ENCODE results near the gene CMSS1.
A peak's percentile ranks its signal among the peaks of the same experiment; 100 is the strongest.

The CMSS1 gene

DNA sequence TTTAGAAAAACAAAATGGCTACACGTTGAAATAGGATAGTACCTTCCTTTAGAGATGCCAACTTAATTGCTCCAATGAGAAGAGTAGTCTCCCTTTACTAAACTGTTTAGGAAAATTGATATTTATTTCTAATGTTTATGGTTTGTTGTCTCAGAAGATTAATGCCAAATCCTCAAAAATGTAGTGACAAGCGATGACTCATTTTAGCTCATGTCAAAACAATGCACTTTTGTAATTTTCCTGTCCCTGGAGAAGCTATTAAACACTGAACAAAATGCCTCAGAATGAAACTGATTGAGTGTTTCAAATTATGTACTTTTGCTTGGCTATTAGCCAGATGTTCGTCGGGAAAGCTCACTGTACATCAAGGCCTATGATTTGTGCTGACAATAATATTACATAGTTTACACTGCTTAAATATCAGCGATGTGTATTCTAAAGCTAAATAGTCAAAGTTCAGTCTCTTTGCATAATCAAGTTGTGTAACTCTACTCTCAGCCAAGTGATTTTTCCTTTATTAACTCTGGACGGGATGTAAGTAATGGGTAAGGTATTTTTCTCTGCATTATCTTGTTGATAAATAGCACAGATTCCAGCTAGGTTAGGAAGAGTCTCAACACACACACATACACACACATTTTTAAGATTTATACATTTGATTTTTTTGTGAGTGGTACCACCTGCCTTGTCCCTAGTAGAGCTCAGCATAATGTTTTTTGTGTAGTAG is 83.7 kb downstream of the CMSS1 start:
- H3K4me1 ChIP-seq (ENCODE audit: control insufficient read depth, insufficient read depth, low read length, unreplicated experiment) = peaks cover 70% of the 10 kb centered on the region
- no peaks in the 10 kb centered on the region for H3K36me3 ChIP-seq (ENCODE audit: insufficient read depth, low read length)
- H3K79me2 ChIP-seq (ENCODE audit: control insufficient read depth, insufficient read depth, low read length, unreplicated experiment) = peaks cover 13% of the 10 kb centered on the region
- H3K27me3 ChIP-seq (ENCODE audit: insufficient read depth, low read length) = no peaks in the 10 kb centered on the region
- H3K4me3 ChIP-seq (ENCODE audit: low read depth, low read length) = peak overlapping the region; percentile 52
- H2AFZ ChIP-seq (ENCODE audit: low read length, unreplicated experiment) = peak overlapping the region; percentile 64
- H3K27ac ChIP-seq (ENCODE audit: low read depth, low read length) = peak overlapping the region; percentile 94

GRCh38 chr3:99902091-99902490 is 84.4 kb downstream of the CMSS1 start:
- Histone ChIP-seq H3K27me3 (ENCODE audit: insufficient read depth, low read length) (no peaks in the 10 kb centered on the region), H2AFZ (ENCODE audit: low read length, unreplicated experiment) (no peak overlapping the region), H3K4me3 (ENCODE audit: low read depth, low read length) (peak overlapping the region; percentile 52), H3K27ac (ENCODE audit: low read depth, low read length) (peak overlapping the region; percentile 94), H3K4me1 (ENCODE audit: control insufficient read depth, insufficient read depth, low read length, unreplicated experiment) (peaks cover 63% of the 10 kb centered on the region), H3K36me3 (ENCODE audit: insufficient read depth, low read length) (no peaks in the 10 kb centered on the region), H3K79me2 (ENCODE audit: control insufficient read depth, insufficient read depth, low read length, unreplicated experiment) (peaks cover 13% of the 10 kb centered on the region)

DNA sequence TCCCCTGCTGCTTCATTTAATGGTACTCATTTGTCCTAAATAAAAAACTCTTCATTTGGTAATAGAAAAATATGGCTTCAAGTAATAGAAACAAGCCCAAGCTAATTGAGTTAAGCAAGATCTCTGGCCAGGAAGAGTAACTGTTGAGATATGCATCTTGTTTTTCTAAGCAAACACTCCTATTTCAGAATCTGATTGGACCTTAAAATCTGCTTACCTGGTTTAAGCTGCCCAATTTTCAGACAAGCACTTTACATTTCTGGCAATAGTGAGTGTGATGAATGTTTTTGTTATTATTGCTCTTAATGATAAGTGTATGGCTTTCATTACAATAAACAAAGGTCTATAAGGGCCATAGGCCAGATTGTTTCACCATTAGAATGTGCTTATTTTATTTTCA is 86.2 kb downstream of the CMSS1 start:
- peak overlapping the region; percentile 12; the same call in 1 of the 2 replicates for H3K27ac ChIP-seq (ENCODE audit: low read depth, low read length)

GRCh38 chr3:99907959-99908544 is 90.4 kb downstream of the CMSS1 start:
- H3K4me3 ChIP-seq (ENCODE audit: low read depth, low read length) = no peak overlapping the region
- peaks cover 7% of the 10 kb centered on the region for H3K79me2 ChIP-seq (ENCODE audit: control insufficient read depth, insufficient read depth, low read length, unreplicated experiment)

More for the DNA sequence above, 86.2 kb downstream of the CMSS1 start:
- no peak overlapping the region for H2AFZ ChIP-seq (ENCODE audit: low read length, unreplicated experiment)
- no peaks in the 10 kb centered on the region for H3K36me3 ChIP-seq (ENCODE audit: insufficient read depth, low read length)
- peaks cover 60% of the 10 kb centered on the region for H3K4me1 ChIP-seq (ENCODE audit: control insufficient read depth, insufficient read depth, low read length, unreplicated experiment)
- H3K27me3 ChIP-seq (ENCODE audit: insufficient read depth, low read length) = no peaks in the 10 kb centered on the region
- H3K79me2 ChIP-seq (ENCODE audit: control insufficient read depth, insufficient read depth, low read length, unreplicated experiment) = peaks cover 13% of the 10 kb centered on the region
- no peak overlapping the region for H3K4me3 ChIP-seq (ENCODE audit: low read depth, low read length)

DNA sequence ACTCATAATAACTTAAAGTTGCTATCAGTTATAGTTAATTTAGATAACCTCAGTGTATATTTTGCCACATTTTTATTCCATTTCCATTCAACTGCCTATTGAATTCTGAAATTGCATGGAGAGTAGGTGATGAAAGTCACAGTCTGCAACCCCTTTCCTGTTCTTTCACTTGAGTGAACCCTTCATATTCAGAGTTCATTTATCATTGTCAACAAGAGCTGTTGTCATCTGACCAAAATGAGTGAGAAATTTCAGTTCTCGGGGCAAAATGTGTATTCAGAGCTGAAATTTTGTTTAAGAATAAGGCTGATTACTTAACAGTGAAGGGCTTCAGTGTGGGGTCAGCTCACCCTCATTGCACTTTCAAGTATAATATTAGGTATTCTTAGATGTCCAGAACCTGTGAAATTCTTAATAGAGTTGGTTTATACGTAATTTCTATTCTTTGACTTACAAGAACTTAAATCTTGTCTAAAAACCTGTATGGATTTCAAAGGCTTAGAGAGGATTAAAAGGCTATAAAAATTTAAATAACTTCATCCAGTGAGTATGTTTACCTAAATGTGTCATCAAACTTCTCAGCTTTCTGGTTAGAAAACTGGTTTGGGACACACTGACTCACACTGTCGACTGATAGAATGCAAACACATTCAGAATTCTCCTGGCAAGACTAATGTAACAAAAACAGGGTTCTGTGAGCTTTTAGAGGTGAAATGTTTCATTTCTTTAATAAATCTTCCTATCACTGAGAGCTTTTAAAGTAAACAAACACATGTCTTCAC is 92.2 kb downstream of the CMSS1 start:
- Histone ChIP-seq H3K27ac (ENCODE audit: low read depth, low read length) (peak overlapping the region; percentile 83), H3K79me2 (ENCODE audit: control insufficient read depth, insufficient read depth, low read length, unreplicated experiment) (peaks cover 3% of the 10 kb centered on the region), H3K27me3 (ENCODE audit: insufficient read depth, low read length) (no peaks in the 10 kb centered on the region), H3K4me3 (ENCODE audit: low read depth, low read length) (peak overlapping the region; percentile 34), H2AFZ (ENCODE audit: low read length, unreplicated experiment) (no peak overlapping the region), H3K4me1 (ENCODE audit: control insufficient read depth, insufficient read depth, low read length, unreplicated experiment) (peaks cover 37% of the 10 kb centered on the region), H3K36me3 (ENCODE audit: insufficient read depth, low read length) (no peaks in the 10 kb centered on the region)

More at GRCh38 chr3:99907959-99908544, 90.4 kb downstream of the CMSS1 start:
- H2AFZ ChIP-seq (ENCODE audit: low read length, unreplicated experiment) = no peak overlapping the region
- H3K27me3 ChIP-seq (ENCODE audit: insufficient read depth, low read length) = no peaks in the 10 kb centered on the region
- no peak overlapping the region for H3K27ac ChIP-seq (ENCODE audit: low read depth, low read length)
- no peaks in the 10 kb centered on the region for H3K36me3 ChIP-seq (ENCODE audit: insufficient read depth, low read length)
- peaks cover 48% of the 10 kb centered on the region for H3K4me1 ChIP-seq (ENCODE audit: control insufficient read depth, insufficient read depth, low read length, unreplicated experiment)

GRCh38 chr3:99910752-99911290 is 93.2 kb downstream of the CMSS1 start:
- Histone ChIP-seq H3K79me2 (ENCODE audit: control insufficient read depth, insufficient read depth, low read length, unreplicated experiment) (peaks cover 3% of the 10 kb centered on the region), H3K27ac (ENCODE audit: low read depth, low read length) (peak overlapping the region; percentile 83), H2AFZ (ENCODE audit: low read length, unreplicated experiment) (no peak overlapping the region), H3K4me3 (ENCODE audit: low read depth, low read length) (no peak overlapping the region), H3K36me3 (ENCODE audit: insufficient read depth, low read length) (no peaks in the 10 kb centered on the region), H3K27me3 (ENCODE audit: insufficient read depth, low read length) (no peaks in the 10 kb centered on the region), H3K4me1 (ENCODE audit: control insufficient read depth, insufficient read depth, low read length, unreplicated experiment) (peaks cover 30% of the 10 kb centered on the region)

DNA sequence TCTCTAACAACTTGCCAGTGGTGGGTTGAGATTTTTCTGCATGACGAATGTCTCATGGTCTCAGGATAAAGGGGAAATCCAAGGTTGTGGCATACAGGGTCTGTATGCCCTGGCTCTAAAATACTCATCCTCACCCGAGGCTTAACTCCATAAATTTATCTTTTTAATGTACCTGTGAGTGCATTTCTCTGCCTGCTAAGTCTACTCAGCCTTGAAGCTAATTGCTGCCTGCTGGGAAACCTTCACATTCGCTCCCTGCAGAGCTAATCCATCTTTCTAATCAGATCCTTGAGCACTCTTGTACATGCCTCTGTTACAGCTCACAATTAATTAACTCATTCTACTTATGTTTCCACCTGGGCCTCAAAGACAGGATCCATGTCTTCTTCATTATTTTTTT is 93.8 kb downstream of the CMSS1 start:
- H3K4me1 ChIP-seq (ENCODE audit: control insufficient read depth, insufficient read depth, low read length, unreplicated experiment) = peaks cover 30% of the 10 kb centered on the region
- no peak overlapping the region for H3K27ac ChIP-seq (ENCODE audit: low read depth, low read length)
- no peak overlapping the region for H3K4me3 ChIP-seq (ENCODE audit: low read depth, low read length)
- no peaks in the 10 kb centered on the region for H3K27me3 ChIP-seq (ENCODE audit: insufficient read depth, low read length)
- no peak overlapping the region for H2AFZ ChIP-seq (ENCODE audit: low read length, unreplicated experiment)
- H3K36me3 ChIP-seq (ENCODE audit: insufficient read depth, low read length) = no peaks in the 10 kb centered on the region
- peaks cover 3% of the 10 kb centered on the region for H3K79me2 ChIP-seq (ENCODE audit: control insufficient read depth, insufficient read depth, low read length, unreplicated experiment)

- Histone ChIP-seq H3K79me2 (ENCODE audit: control insufficient read depth, insufficient read depth, low read length, unreplicated experiment) (peaks cover 3% of the 10 kb centered on the region), H3K27ac (ENCODE audit: low read depth, low read length) (no peak overlapping the region), H3K4me1 (ENCODE audit: control insufficient read depth, insufficient read depth, low read length, unreplicated experiment) (peaks cover 27% of the 10 kb centered on the region), H3K36me3 (ENCODE audit: insufficient read depth, low read length) (no peaks in the 10 kb centered on the region), H3K4me3 (ENCODE audit: low read depth, low read length) (no peak overlapping the region), H2AFZ (ENCODE audit: low read length, unreplicated experiment) (no peak overlapping the region), H3K27me3 (ENCODE audit: insufficient read depth, low read length) (no peaks in the 10 kb centered on the region)
Measured at GRCh38 chr3:99915906-99916432, 98.3 kb downstream of the CMSS1 start.

DNA sequence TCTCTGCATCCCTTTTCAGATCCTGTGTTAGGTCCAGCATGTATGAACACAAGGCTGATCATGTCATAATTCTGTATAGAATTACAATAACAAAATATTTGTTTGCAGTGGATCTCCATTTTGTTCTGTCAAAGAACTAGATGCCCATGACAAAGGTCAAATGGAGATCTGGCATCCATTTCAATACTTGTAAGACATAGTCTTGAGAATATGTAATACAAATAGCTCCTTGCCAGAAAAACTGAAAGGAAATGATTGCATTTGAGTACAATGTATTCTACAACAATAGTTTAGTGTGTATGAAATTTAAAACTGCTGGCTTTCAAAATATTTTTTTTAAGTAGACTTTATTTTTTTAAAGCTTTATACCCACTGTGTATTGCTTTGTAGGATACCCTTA is 101.1 kb downstream of the CMSS1 start:
- peaks cover 34% of the 10 kb centered on the region for H3K4me1 ChIP-seq (ENCODE audit: control insufficient read depth, insufficient read depth, low read length, unreplicated experiment)
- no peaks in the 10 kb centered on the region for H3K27me3 ChIP-seq (ENCODE audit: insufficient read depth, low read length)
- H2AFZ ChIP-seq (ENCODE audit: low read length, unreplicated experiment) = no peak overlapping the region
- no peak overlapping the region for H3K4me3 ChIP-seq (ENCODE audit: low read depth, low read length)
- H3K36me3 ChIP-seq (ENCODE audit: insufficient read depth, low read length) = no peaks in the 10 kb centered on the region
- no peak overlapping the region for H3K27ac ChIP-seq (ENCODE audit: low read depth, low read length)
- H3K79me2 ChIP-seq (ENCODE audit: control insufficient read depth, insufficient read depth, low read length, unreplicated experiment) = peaks cover 3% of the 10 kb centered on the region

DNA sequence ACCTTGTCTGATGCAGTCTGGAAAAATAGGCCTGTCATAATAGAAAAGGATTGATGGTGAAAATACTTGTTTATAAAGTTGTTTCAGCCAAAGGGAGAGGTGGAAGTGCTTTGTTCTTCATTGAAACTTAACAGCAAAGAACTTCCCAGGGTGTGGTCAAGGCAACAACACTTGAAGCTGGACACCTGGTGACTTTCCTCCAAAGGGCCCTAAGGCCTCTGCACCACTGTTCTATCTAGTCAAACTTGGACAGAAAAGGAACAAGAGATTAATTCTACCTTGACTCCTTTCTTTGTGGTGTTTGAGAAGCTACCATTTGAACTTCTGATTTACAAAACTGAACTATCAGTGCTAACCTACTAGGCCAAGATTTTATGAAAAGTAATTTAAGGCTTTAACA is 102.0 kb downstream of the CMSS1 start:
- Histone ChIP-seq H2AFZ (ENCODE audit: low read length, unreplicated experiment) (no peak overlapping the region), H3K27me3 (ENCODE audit: insufficient read depth, low read length) (no peaks in the 10 kb centered on the region), H3K79me2 (ENCODE audit: control insufficient read depth, insufficient read depth, low read length, unreplicated experiment) (peaks cover 3% of the 10 kb centered on the region), H3K27ac (ENCODE audit: low read depth, low read length) (no peak overlapping the region), H3K4me1 (ENCODE audit: control insufficient read depth, insufficient read depth, low read length, unreplicated experiment) (peaks cover 31% of the 10 kb centered on the region), H3K4me3 (ENCODE audit: low read depth, low read length) (no peak overlapping the region), H3K36me3 (ENCODE audit: insufficient read depth, low read length) (no peaks in the 10 kb centered on the region)

Measured in ACC112 (cell line).